Tibial artery (tissue), 4 donors: ENCODE data around the gene SLC26A1.
"Not testable (repeated sequence)": the region's sequence is repeated elsewhere in the genome, so short reads cannot be mapped to it uniquely, and the experiment has no call there.

Experiments
- DNase-seq, 2 donors: peaks; one replicate each; pipeline ENCODE4 v3.0.0-alpha.2; 2019
- H3K27ac ChIP-seq, 2 donors: fragments of 200-600 bp; sonication (generic) in 1 of 2; 1 replicate in 1 of 2; 2 replicates in 1 of 2; pipeline ENCODE4 v1.5.1; 2018 to 2019; ENCODE audit warnings: mild to moderate bottlenecking in 1 of 2
- H3K27me3 ChIP-seq, 2 donors: fragments of 200-600 bp; sonication (generic) in 1 of 2; one replicate each; pipeline versions ENCODE4 v1.5.1 to v1.6.0; 2016 to 2019
- H3K36me3 ChIP-seq, 3 donors: fragments of 200-600 bp; sonication (generic) in 2 of 3; one replicate each; pipeline ENCODE4 v1.5.1; 2016 to 2019; ENCODE audit warnings: mild to moderate bottlenecking in 2 of 3
- H3K4me1 ChIP-seq, 4 donors: fragments of 200-600 bp; sonication (generic) in 2 of 4; 1 replicate in 3 of 4; 2 replicates in 1 of 4; pipeline ENCODE4 v1.5.1; 2016 to 2019
- H3K4me3 ChIP-seq, 2 donors: fragments of 200-600 bp; sonication (generic) in 1 of 2; 1 replicate in 1 of 2; 2 replicates in 1 of 2; pipeline ENCODE4 v1.5.1; 2018 to 2019; ENCODE audit warnings: mild to moderate bottlenecking in 2 of 2
- H3K9me3 ChIP-seq, 3 donors: fragments of 200-600 bp; sonication (generic) in 1 of 3; one replicate each; pipeline ENCODE4 v1.5.1; 2016 to 2019
- intact Hi-C: fragments of 100-400 bp; cut with DNase I; formaldehyde crosslinking; loops from one replicate; pipeline ENCODE4 v1.15.0; 2023; ENCODE audit warnings: low total_unique reads
- TF ChIP-seq, protein P1 (sequence below), 2 experiments: fragments of 200-600 bp in 1 of 2; fragments of 450-650 bp in 1 of 2; IDR thresholded peaks; one replicate each; pipeline ENCODE4 v1.5.1; 2017 to 2019; ENCODE audit warnings: antibody characterized with exemption in 2 of 2, mild to moderate bottlenecking in 1 of 2, moderate library complexity in 1 of 2

The SLC26A1 gene

DNA sequence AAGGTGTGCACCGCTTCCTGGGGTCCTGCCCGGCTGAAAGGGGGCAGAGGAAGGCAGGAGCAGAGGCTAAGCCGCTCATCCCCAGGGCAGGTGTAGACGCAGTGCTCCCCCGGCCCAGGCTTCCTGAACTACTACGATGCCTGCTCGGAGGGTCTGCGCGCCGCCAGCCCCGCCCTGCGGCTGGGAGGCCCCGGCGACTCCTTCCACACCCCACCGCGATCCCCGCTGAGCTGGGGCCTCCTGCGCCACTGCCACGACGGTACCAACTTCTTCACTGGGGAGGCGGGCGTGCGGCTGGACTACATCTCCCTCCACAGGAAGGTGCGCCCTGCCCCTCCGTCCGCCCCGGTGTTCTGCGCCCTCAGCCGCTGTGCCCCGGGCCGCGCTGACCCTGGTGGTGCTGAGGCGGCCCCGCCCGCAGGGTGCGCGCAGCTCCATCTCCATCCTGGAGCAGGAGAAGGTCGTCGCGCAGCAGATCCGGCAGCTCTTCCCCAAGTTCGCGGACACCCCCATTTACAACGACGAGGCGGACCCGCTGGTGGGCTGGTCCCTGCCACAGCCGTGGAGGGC, 8.4 kb upstream of the SLC26A1 start:
- TF ChIP-seq, protein P1, sequence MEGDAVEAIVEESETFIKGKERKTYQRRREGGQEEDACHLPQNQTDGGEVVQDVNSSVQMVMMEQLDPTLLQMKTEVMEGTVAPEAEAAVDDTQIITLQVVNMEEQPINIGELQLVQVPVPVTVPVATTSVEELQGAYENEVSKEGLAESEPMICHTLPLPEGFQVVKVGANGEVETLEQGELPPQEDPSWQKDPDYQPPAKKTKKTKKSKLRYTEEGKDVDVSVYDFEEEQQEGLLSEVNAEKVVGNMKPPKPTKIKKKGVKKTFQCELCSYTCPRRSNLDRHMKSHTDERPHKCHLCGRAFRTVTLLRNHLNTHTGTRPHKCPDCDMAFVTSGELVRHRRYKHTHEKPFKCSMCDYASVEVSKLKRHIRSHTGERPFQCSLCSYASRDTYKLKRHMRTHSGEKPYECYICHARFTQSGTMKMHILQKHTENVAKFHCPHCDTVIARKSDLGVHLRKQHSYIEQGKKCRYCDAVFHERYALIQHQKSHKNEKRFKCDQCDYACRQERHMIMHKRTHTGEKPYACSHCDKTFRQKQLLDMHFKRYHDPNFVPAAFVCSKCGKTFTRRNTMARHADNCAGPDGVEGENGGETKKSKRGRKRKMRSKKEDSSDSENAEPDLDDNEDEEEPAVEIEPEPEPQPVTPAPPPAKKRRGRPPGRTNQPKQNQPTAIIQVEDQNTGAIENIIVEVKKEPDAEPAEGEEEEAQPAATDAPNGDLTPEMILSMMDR (IDR thresholded peaks at IDR 0.05): no peak
- peaks cover 7 to 93% of the 10 kb centered on the region in 2 donors for H3K27me3 ChIP-seq
- H3K4me1 ChIP-seq: peaks cover 0 to 37% (median 29%) of the 10 kb centered on the region in 4 donors
- H3K4me3 ChIP-seq: no peak overlapping the region
- no peaks in the 10 kb centered on the region for H3K36me3 ChIP-seq
- no peak for DNase-seq
- intact Hi-C loops: no loop called here
- no peaks in the 10 kb centered on the region for H3K9me3 ChIP-seq
- H3K27ac ChIP-seq: no peak overlapping the region

DNA sequence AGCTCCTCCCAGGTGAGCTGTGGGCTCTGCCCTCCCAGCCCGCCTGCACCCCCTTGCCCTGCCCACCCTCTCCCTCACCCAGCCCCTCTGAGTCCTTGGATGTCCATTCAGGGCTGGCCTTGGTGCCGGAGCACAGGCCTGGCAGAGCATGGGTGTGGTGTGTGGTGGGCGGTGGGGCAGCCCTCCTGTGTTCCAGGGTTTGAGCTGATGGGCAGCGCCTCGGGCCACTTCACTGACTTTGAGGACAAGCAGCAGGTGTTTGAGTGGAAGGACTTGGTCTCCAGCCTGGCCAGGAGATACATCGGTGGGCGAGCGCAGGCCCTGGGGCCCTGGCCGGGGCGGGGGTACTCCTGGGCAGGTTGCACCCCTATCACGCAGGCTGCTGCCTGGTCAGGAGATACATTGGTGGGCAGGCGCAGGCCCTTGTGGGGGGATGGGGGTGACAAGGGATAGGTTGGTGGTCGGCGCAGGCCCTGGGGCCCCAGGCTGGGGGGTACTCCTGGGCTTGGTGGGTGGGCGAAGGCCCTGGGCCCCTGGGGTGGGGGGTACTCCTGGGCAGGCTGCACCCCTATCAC, 7.6 kb upstream of the SLC26A1 start:
- H3K9me3 ChIP-seq: no peaks in the 10 kb centered on the region
- DNase-seq: no peak
- intact Hi-C loops: no loop called here
- no peaks in the 10 kb centered on the region for H3K36me3 ChIP-seq
- H3K27ac ChIP-seq: no peak overlapping the region
- peaks cover 0 to 37% (median 30%) of the 10 kb centered on the region in 4 donors for H3K4me1 ChIP-seq
- H3K27me3 ChIP-seq: peaks cover 7 to 95% of the 10 kb centered on the region in 2 donors
- TF ChIP-seq, protein P1 (IDR thresholded peaks at IDR 0.05): no peak
- no peak overlapping the region for H3K4me3 ChIP-seq

DNA sequence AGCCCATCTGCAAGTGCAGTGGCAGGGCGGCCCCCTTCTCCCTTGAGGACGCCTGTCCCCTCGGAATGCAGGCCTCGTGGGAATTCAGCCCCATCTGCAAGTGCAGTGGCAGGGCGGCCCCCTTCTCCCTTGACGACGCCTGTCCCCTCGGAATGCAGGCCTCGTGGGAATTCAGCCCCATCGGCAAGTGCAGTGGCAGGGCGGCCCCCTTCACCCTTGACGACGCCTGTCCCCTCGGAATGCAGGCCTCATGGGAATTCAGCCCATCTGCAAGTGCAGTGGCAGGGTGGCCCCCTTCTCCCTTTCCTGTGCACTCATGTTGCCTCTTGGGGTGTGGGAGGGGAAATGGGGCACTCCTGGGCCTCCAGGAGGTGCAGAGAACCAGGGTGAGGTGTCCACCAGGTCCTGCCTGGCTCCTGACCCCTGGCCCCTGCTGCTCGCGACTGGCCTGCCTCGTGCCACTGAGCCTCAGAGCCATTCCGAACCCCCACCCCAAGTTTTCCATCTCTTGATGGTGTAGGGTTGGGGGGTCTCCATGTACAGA, 6.8 kb upstream of the SLC26A1 start:
- Histone ChIP-seq H3K4me3 (no peak overlapping the region), H3K27me3 (peaks cover 7 to 92% of the 10 kb centered on the region in 2 donors), H3K27ac (no peak overlapping the region), H3K36me3 (no peaks in the 10 kb centered on the region), H3K9me3 (no peaks in the 10 kb centered on the region), H3K4me1 (peaks cover 0 to 37% (median 30%) of the 10 kb centered on the region in 4 donors)
- DNase-seq: no peak
- TF ChIP-seq, protein P1 (IDR thresholded peaks at IDR 0.05): no peak
- intact Hi-C loops: no loop called here

DNA sequence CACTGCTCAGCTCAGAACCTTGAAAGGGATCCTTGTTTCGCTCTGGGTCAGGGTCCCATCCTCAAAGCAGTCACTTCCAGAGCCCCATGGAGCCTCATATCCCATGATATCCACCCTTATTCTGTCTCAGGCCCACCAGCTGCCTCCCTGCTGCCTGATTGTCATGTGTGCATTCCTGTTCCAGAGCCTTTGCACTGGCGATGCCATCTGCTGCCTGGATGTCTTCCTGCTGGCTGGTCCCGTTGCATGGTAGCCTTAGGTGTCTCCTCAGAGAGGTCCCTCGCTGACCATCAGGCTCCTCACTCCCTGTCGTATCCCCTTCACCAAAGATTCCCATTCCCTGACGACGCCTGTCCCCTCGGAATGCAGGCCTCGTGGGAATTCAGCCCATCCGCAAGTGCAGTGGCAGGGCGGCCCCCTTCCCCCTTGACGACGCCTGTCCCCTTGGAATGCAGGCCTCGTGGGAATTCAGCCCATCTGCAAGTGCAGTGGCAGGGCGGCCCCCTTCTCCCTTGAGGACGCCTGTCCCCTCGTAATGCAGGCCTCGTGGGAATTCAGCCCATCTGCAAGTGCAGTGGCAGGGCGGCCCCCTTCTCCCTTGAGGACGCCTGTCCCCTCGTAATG, 6.1 kb upstream of the SLC26A1 start:
- DNase-seq, H3K27ac ChIP-seq, intact Hi-C loops, H3K9me3 ChIP-seq, H3K4me3 ChIP-seq, H3K36me3 ChIP-seq: not testable (repeated sequence)
- peaks cover 7 to 86% of the 10 kb centered on the region in 2 donors for H3K27me3 ChIP-seq
- H3K4me1 ChIP-seq: peaks cover 0 to 37% (median 30%) of the 10 kb centered on the region in 4 donors

DNA sequence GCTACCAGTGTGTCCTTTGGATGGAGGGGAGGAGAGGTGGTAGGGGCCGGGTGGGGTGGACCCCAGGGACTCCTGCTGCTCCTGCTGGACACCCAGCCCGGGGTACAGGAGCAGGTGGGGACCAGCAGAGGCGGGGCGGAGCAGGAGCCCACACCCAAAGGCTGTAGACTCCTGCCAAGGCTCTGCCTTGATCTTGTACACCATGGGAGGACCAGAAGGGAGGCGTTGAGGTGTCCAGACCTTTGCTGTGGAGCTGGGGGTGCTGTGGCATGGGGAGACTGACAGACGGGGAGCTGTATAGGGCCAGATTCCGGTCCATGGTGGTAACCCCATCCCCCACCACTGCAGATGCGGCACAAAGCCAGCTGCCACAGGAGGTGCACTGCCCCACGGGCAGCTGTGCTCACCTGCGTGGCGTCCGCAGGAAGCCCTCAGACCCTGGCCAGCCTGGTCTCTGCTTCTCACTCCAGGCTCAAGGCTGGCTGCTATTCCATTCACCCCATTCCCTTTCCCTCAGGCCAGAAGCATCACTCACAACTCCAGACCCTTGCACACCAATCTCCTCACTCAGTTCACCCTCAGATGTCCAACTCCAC, 5.0 kb upstream of the SLC26A1 start:
- Histone ChIP-seq H3K36me3 (no peaks in the 10 kb centered on the region), H3K27me3 (peaks cover 5 to 74% of the 10 kb centered on the region in 2 donors), H3K4me1 (peaks cover 0 to 31% (median 27%) of the 10 kb centered on the region in 4 donors), H3K4me3 (no peak overlapping the region), H3K9me3 (no peaks in the 10 kb centered on the region), H3K27ac (no peak overlapping the region)
- intact Hi-C loops: no loop called here
- TF ChIP-seq, protein P1 (IDR thresholded peaks at IDR 0.05): no peak
- DNase-seq: no peak
